ENCODE measurements around the gene TMEM51. TPM values are rescaled to one million over a fixed set of nuclear protein-coding genes. Genes with fewer than 3 reads are reported as not detected.

Gene TMEM51
- total and polyA plus RNA-seq, 2 of the 4 experiments (the other 2 are of a cell fraction): 2.7 to 10.2 TPM

DNA sequence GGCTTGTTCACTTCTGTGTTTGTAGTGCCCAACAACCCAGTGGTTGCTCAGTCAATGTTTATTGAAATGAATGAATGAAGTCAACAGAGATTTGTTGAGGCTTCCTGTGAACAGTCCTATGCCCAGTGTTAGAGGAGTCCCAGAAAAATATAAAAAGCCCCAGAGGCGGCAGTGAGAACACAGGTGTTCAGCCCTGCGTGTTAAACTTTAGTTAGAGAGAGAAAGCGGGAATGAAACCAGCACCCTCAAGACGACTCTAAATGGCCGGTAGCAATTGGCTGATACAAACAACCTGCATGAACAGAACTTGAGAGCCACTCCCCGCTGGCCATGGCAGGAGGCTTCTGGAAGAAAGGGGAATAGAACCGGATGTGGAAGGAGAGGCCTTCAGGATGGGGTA is 22.6 kb downstream of the TMEM51 start:
- Histone ChIP-seq H3K9me3 (ENCODE audit: control insufficient read depth, insufficient read depth, low read length) (no peaks in the 10 kb centered on the region), H3K14ac (replicated peaks; ENCODE audit: low read depth, low read length) (no peak overlapping the region), H3K4me1 (ENCODE audit: control insufficient read depth, insufficient read depth, low read length) (peaks cover 56% of the 10 kb centered on the region), H2BK120ac (ENCODE audit: low read depth, low read length) (peak overlapping the region; percentile 89; the same call in 1 of the 2 replicates), H3K4ac (ENCODE audit: low read depth, low read length) (no peak overlapping the region; the same call in 1 of the 2 replicates), H4K5ac (ENCODE audit: low read depth, low read length) (0 out of 2 replicates have a peak overlapping the region, but pooled peaks have one; percentile 32), H2BK20ac (ENCODE audit: low read depth, low read length) (no peak overlapping the region), H2AFZ (replicated peaks; ENCODE audit: low read length, poor library complexity) (no peak overlapping the region), H4K20me1 (ENCODE audit: insufficient read depth, low read length) (peaks cover 13% of the 10 kb centered on the region), H3K18ac (ENCODE audit: low read depth, low read length) (0 out of 2 replicates have a peak overlapping the region, but pooled peaks have one; percentile 55), H3K79me1 (ENCODE audit: low read depth in 1 of 2, low read length in 2 of 2) (peaks cover 60 to 77% of the 10 kb centered on the region in 2 experiments), H2BK15ac (ENCODE audit: low read depth, low read length) (no peak overlapping the region), H4K91ac (ENCODE audit: insufficient read depth, low read depth, low read length) (no peak overlapping the region), H3K56ac (ENCODE audit: extremely low read depth, insufficient read depth, low read length) (no peak overlapping the region), H4K8ac (ENCODE audit: low read depth in 2 of 2, low read length in 2 of 2) (no peak overlapping the region), H3K36me3 (ENCODE audit: control insufficient read depth, insufficient read depth, low read length) (no peaks in the 10 kb centered on the region), H3K9me1 (ENCODE audit: insufficient read depth, low read length) (peaks cover 36% of the 10 kb centered on the region), H3K27me3 (ENCODE audit: control insufficient read depth, insufficient read depth, low read length) (no peaks in the 10 kb centered on the region), H2AK9ac (replicated peaks; ENCODE audit: low read depth, low read length, poor library complexity) (no peak overlapping the region), H2AK5ac (ENCODE audit: low read depth, low read length) (0 out of 2 replicates have a peak overlapping the region, but pooled peaks have one; percentile 84), H3K27ac (ENCODE audit: insufficient read depth, low read length) (no peak overlapping the region), H3K23ac (ENCODE audit: low read depth, low read length) (no peak overlapping the region), H3K4me3 (ENCODE audit: insufficient read depth, low read depth, low read length) (no peak overlapping the region), H3K9ac (ENCODE audit: low read depth, low read length) (no peak overlapping the region), H3K4me2 (ENCODE audit: low read depth, low read length) (no peak overlapping the region), H2BK5ac (ENCODE audit: low read depth, low read length, poor library complexity, severe bottlenecking) (no peak overlapping the region)
- dilution Hi-C loops (cut with HindIII; ENCODE audit: low sequenced_read_pairs, unreplicated experiment): no loop called here
- 90% methylated on average over 4 of the region's 7 CpGs; no CpG with 5 or more reads in 1 of the 2 experiments for WGBS, 2 experiments (ENCODE audit: extremely low coverage in 2 of 2, insufficient read length in 1 of 2)
- no peak for TF ChIP-seq NFE2L2 (IDR thresholded peaks at IDR 0.05; ENCODE audit: low read depth, low read length)
- no peak for TF ChIP-seq RCOR1 (IDR thresholded peaks at IDR 0.05; ENCODE audit: insufficient replicate concordance, low read length)
- TF ChIP-seq MAZ (IDR thresholded peaks at IDR 0.05; ENCODE audit: borderline replicate concordance, low read depth, low read length): no peak
- no peak for TF ChIP-seq BHLHE40 (IDR thresholded peaks at IDR 0.05; ENCODE audit: low read depth, low read length)
- no peak for TF ChIP-seq POLR2A (IDR thresholded peaks at IDR 0.05; ENCODE audit: low read depth, low read length)
- TF ChIP-seq, protein P1, sequence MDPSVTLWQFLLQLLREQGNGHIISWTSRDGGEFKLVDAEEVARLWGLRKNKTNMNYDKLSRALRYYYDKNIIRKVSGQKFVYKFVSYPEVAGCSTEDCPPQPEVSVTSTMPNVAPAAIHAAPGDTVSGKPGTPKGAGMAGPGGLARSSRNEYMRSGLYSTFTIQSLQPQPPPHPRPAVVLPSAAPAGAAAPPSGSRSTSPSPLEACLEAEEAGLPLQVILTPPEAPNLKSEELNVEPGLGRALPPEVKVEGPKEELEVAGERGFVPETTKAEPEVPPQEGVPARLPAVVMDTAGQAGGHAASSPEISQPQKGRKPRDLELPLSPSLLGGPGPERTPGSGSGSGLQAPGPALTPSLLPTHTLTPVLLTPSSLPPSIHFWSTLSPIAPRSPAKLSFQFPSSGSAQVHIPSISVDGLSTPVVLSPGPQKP (IDR thresholded peaks at IDR 0.05; ENCODE audit: borderline replicate concordance, low read depth, low read length): no peak
- TF ChIP-seq CTCF (conservative IDR thresholded peaks at IDR 0.05; ENCODE audit: low read depth, low read length): no peak
- TF ChIP-seq RFX5 (IDR thresholded peaks at IDR 0.05; ENCODE audit: low read depth, low read length): no peak
- no peak for TF ChIP-seq CHD1 (IDR thresholded peaks at IDR 0.05; ENCODE audit: low read depth, low read length)
- TF ChIP-seq MXI1 (IDR thresholded peaks at IDR 0.05; ENCODE audit: borderline replicate concordance, low read depth, low read length): no peak
- no peak for TF ChIP-seq USF2 (IDR thresholded peaks at IDR 0.05; ENCODE audit: low read depth, low read length)
- no peak for TF ChIP-seq MAFK (IDR thresholded peaks at IDR 0.05; ENCODE audit: low read depth, low read length)
- TF ChIP-seq RAD21 (IDR thresholded peaks at IDR 0.05; ENCODE audit: low read length): no peak
- DNase-seq: no peak
- POLR2A ChIA-PET (ENCODE audit: unreplicated experiment): no interaction called here
- no TSS peak for BruUV-seq (replicated peaks)
- intact Hi-C loops (cut with micrococcal nuclease): loop anchor here (10.0 kb wide), 1 partner anchor 231 kb away; no protein-coding TSS in a partner anchor
- CTCF ChIA-PET: no interaction called here
- no peak for ATAC-seq (ENCODE audit: low read depth)
- in situ Hi-C loops (cut with MboI; ENCODE audit: low sequenced_read_pairs): no loop called here

Measured in IMR-90 (cell line).